HepG2 (cell line): ENCODE data around the gene B3GNT9. TPM values are rescaled to one million over a fixed set of nuclear protein-coding genes. Genes with fewer than 3 reads are reported as not detected.

Source experiments
- FOXM1 ChIP-seq: sonication (generic); formaldehyde crosslinking; IDR thresholded peaks from 2 replicates; pipeline ENCODE4 v1.5.0; 2020; ENCODE audit warnings: missing genetic modification reagents
- TAF1 ChIP-seq: sonication (generic); formaldehyde crosslinking; IDR thresholded peaks from 2 replicates; pipeline ENCODE4 v1.4.0; 2020; ENCODE audit warnings: missing genetic modification reagents
- ZNF30 ChIP-seq: sonication (generic); formaldehyde crosslinking; IDR thresholded peaks from 2 replicates; pipeline ENCODE4 v1.5.0; 2020; ENCODE audit warnings: mild to moderate bottlenecking, missing genetic modification reagents
- ZNF572 ChIP-seq: sonication (generic); formaldehyde crosslinking; IDR thresholded peaks from 2 replicates; pipeline ENCODE4 v1.5.1; 2020; ENCODE audit warnings: mild to moderate bottlenecking, missing genetic modification reagents
- polyA plus RNA-seq, 8 experiments: library from polyadenylated mRNA; depleted of rRNA in 3 of 8; stranded (reverse) in 7 of 8; unstranded in 1 of 8; fragments of >200 nt; fragmentation: Illumina TruSeq in 4 of 8; extraction: Trizol in 4 of 8; gene quantifications; 2 replicates each; pipeline versions ENCODE4 v1.2.1 to v1.2.3, GENCODE V29; 2011 to 2016; ENCODE audit warnings: low read depth in 4 of 8, missing spikeins in 1 of 8, mixed read lengths in 1 of 8; ENCODE audit not compliant: insufficient read depth in 1 of 8
- total RNA-seq, 5 experiments: library from RNA; depleted of rRNA; stranded (reverse); fragments of >200 nt; fragmentation: Illumina TruSeq; extraction: Trizol; gene quantifications; 2 replicates each; pipeline ENCODE4 v1.2.3, GENCODE V29; 2016; ENCODE audit warnings: low read depth in 1 of 5
- TF ChIP-seq, protein P1 (sequence below): sonication (generic); formaldehyde crosslinking; IDR thresholded peaks from 2 replicates; pipeline ENCODE4 v1.8.0; 2022; ENCODE audit warnings: mild to moderate bottlenecking, missing genetic modification reagents
- TF ChIP-seq, protein P2 (sequence below): sonication (generic); formaldehyde crosslinking; IDR thresholded peaks from 2 replicates; pipeline ENCODE4 v1.4.0; 2020; ENCODE audit warnings: missing genetic modification reagents
- TF ChIP-seq, protein P3 (sequence below): IDR thresholded peaks from 2 replicates; pipeline ENCODE4 v1.6.1; 2016; ENCODE audit warnings: missing compliant biosample characterization, missing genetic modification reagents, borderline replicate concordance
- TF ChIP-seq, protein P4 (sequence below): sonication (generic); formaldehyde crosslinking; IDR thresholded peaks from 2 replicates; pipeline ENCODE4 v1.5.0; 2020; ENCODE audit warnings: missing genetic modification reagents
- TF ChIP-seq, protein P5 (sequence below): sonication (generic); formaldehyde crosslinking; IDR thresholded peaks from 2 replicates; pipeline ENCODE4 v1.9.0; 2022; ENCODE audit warnings: missing genetic modification reagents, mild to moderate bottlenecking, borderline replicate concordance
- TF ChIP-seq, protein P6 (sequence below): sonication (generic); formaldehyde crosslinking; IDR thresholded peaks from one replicate; pipeline ENCODE4 v1.5.1; 2020; ENCODE audit warnings: mild to moderate bottlenecking, missing genetic modification reagents; ENCODE audit errors: not compliant biosample characterization

B3GNT9 gene
- total and polyA plus RNA-seq, 2 of the 13 experiments (the other 11 are each of a cell fraction or from before 2014, with no cell fraction given), result 1.5 to 3.1 TPM

DNA sequence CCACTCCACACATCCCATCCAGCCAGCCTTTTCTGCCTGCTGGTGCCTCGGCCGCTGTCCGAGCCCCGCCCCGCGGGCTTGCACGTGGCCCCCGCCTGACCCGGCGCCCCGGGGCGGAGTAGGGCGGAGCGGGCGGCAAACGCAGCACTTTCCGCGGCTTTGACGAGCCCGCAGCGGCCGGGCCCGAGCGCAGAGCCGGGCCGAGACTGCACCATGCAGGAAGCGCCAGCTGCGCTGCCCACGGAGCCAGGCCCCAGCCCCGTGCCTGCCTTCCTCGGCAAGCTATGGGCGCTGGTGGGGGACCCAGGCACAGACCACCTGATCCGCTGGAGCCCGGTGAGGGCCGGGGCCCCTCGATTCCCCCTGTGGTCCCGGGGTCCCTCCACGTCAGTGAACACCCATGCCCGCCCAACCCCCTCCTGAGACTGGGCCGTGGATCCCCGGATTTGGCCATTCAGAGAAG, 13.8 kb upstream of the B3GNT9 start, which contains the start of gene HSF4 (continued):
- TF ChIP-seq, protein P1, sequence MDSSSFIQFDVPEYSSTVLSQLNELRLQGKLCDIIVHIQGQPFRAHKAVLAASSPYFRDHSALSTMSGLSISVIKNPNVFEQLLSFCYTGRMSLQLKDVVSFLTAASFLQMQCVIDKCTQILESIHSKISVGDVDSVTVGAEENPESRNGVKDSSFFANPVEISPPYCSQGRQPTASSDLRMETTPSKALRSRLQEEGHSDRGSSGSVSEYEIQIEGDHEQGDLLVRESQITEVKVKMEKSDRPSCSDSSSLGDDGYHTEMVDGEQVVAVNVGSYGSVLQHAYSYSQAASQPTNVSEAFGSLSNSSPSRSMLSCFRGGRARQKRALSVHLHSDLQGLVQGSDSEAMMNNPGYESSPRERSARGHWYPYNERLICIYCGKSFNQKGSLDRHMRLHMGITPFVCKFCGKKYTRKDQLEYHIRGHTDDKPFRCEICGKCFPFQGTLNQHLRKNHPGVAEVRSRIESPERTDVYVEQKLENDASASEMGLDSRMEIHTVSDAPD (CRISPR knock-in tag), result peak; percentile 77
- TF ChIP-seq, protein P2, sequence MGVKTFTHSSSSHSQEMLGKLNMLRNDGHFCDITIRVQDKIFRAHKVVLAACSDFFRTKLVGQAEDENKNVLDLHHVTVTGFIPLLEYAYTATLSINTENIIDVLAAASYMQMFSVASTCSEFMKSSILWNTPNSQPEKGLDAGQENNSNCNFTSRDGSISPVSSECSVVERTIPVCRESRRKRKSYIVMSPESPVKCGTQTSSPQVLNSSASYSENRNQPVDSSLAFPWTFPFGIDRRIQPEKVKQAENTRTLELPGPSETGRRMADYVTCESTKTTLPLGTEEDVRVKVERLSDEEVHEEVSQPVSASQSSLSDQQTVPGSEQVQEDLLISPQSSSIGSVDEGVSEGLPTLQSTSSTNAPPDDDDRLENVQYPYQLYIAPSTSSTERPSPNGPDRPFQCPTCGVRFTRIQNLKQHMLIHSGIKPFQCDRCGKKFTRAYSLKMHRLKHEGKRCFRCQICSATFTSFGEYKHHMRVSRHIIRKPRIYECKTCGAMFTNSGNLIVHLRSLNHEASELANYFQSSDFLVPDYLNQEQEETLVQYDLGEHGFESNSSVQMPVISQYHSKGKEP (CRISPR knock-in tag), result 0 out of 2 replicates have a peak, but pooled peaks have one; percentile 34
- TF ChIP-seq, protein P3, sequence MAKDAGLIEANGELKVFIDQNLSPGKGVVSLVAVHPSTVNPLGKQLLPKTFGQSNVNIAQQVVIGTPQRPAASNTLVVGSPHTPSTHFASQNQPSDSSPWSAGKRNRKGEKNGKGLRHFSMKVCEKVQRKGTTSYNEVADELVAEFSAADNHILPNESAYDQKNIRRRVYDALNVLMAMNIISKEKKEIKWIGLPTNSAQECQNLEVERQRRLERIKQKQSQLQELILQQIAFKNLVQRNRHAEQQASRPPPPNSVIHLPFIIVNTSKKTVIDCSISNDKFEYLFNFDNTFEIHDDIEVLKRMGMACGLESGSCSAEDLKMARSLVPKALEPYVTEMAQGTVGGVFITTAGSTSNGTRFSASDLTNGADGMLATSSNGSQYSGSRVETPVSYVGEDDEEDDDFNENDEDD (CRISPR knock-in tag), result peak; percentile 96
- TF ChIP-seq ZNF572 (CRISPR knock-in tag) (peak; percentile 95; the same call in 1 of the 2 replicates), ZNF30 (no peak), TAF1 (CRISPR knock-in tag) (peak; percentile 51), FOXM1 (CRISPR knock-in tag) (no peak)
- TF ChIP-seq, protein P4, sequence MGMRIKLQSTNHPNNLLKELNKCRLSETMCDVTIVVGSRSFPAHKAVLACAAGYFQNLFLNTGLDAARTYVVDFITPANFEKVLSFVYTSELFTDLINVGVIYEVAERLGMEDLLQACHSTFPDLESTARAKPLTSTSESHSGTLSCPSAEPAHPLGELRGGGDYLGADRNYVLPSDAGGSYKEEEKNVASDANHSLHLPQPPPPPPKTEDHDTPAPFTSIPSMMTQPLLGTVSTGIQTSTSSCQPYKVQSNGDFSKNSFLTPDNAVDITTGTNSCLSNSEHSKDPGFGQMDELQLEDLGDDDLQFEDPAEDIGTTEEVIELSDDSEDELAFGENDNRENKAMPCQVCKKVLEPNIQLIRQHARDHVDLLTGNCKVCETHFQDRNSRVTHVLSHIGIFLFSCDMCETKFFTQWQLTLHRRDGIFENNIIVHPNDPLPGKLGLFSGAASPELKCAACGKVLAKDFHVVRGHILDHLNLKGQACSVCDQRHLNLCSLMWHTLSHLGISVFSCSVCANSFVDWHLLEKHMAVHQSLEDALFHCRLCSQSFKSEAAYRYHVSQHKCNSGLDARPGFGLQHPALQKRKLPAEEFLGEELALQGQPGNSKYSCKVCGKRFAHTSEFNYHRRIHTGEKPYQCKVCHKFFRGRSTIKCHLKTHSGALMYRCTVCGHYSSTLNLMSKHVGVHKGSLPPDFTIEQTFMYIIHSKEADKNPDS (CRISPR knock-in tag), result no peak
- TF ChIP-seq, protein P5, sequence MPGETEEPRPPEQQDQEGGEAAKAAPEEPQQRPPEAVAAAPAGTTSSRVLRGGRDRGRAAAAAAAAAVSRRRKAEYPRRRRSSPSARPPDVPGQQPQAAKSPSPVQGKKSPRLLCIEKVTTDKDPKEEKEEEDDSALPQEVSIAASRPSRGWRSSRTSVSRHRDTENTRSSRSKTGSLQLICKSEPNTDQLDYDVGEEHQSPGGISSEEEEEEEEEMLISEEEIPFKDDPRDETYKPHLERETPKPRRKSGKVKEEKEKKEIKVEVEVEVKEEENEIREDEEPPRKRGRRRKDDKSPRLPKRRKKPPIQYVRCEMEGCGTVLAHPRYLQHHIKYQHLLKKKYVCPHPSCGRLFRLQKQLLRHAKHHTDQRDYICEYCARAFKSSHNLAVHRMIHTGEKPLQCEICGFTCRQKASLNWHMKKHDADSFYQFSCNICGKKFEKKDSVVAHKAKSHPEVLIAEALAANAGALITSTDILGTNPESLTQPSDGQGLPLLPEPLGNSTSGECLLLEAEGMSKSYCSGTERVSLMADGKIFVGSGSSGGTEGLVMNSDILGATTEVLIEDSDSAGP (CRISPR knock-in tag), result peak; percentile 85; the same call in 1 of the 2 replicates
- TF ChIP-seq, protein P6, sequence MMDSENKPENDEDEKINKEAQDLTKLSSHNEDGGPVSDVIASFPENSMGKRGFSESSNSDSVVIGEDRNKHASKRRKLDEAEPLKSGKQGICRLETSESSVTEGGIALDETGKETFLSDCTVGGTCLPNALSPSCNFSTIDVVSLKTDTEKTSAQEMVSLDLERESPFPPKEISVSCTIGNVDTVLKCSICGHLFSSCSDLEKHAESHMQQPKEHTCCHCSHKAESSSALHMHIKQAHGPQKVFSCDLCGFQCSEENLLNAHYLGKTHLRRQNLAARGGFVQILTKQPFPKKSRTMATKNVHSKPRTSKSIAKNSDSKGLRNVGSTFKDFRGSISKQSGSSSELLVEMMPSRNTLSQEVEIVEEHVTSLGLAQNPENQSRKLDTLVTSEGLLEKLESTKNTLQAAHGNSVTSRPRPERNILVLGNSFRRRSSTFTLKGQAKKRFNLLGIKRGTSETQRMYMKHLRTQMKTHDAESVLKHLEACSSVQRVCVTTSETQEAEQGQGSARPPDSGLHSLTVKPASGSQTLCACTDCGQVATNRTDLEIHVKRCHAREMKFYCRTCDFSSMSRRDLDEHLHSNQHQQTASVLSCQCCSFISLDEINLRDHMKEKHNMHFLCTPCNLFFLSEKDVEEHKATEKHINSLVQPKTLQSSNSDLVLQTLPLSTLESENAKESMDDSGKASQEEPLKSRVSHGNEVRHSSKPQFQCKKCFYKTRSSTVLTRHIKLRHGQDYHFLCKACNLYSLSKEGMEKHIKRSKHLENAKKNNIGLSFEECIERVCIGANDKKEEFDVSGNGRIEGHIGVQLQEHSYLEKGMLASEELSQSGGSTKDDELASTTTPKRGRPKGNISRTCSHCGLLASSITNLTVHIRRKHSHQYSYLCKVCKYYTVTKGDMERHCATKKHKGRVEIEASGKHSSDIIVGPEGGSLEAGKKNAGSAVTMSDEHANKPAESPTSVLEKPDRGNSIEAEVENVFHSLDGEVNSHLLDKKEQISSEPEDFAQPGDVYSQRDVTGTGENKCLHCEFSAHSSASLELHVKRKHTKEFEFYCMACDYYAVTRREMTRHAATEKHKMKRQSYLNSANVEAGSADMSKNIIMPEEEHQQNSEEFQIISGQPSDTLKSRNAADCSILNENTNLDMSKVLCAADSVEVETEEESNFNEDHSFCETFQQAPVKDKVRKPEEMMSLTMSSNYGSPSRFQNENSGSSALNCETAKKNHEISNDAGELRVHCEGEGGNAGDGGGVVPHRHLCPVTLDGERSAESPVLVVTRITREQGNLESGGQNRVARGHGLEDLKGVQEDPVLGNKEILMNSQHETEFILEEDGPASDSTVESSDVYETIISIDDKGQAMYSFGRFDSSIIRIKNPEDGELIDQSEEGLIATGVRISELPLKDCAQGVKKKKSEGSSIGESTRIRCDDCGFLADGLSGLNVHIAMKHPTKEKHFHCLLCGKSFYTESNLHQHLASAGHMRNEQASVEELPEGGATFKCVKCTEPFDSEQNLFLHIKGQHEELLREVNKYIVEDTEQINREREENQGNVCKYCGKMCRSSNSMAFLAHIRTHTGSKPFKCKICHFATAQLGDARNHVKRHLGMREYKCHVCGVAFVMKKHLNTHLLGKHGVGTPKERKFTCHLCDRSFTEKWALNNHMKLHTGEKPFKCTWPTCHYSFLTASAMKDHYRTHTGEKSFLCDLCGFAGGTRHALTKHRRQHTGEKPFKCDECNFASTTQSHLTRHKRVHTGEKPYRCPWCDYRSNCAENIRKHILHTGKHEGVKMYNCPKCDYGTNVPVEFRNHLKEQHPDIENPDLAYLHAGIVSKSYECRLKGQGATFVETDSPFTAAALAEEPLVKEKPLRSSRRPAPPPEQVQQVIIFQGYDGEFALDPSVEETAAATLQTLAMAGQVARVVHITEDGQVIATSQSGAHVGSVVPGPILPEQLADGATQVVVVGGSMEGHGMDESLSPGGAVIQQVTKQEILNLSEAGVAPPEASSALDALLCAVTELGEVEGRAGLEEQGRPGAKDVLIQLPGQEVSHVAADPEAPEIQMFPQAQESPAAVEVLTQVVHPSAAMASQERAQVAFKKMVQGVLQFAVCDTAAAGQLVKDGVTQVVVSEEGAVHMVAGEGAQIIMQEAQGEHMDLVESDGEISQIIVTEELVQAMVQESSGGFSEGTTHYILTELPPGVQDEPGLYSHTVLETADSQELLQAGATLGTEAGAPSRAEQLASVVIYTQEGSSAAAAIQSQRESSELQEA (CRISPR knock-in tag), result peak; percentile 88
